HCT116 (cell line): ENCODE data around the gene SAE1.

ENCODE experiments used
- CEBPB ChIP-seq: IDR thresholded peaks from 2 replicates; pipeline ENCODE4 v1.6.1; 2012; ENCODE audit warnings: low read depth
- CTCF ChIP-seq, 3 experiments: fragments of 200-600 bp in 1 of 3; sonication (generic) in 1 of 3; IDR thresholded peaks in 2 of 3; conservative IDR thresholded peaks in 1 of 3; 2 replicates each; pipeline ENCODE4 v1.5.1; 2012 to 2017; ENCODE audit warnings: low read depth in 2 of 3, low read length in 2 of 3, antibody characterized with exemption in 1 of 3, borderline replicate concordance in 1 of 3, control low read depth in 1 of 3, mild to moderate bottlenecking in 1 of 3, mixed read lengths in 1 of 3, mixed run types in 1 of 3, moderate library complexity in 1 of 3; ENCODE audit not compliant: insufficient read depth in 1 of 3
- EZH2 ChIP-seq: fragments of 200-600 bp; sonication (generic); IDR thresholded peaks from 2 replicates; pipeline ENCODE4 v1.6.1; 2017; ENCODE audit warnings: antibody characterized with exemption, mixed run types
- JUND ChIP-seq: IDR thresholded peaks from 2 replicates; pipeline ENCODE4 v1.6.1; 2012
- MAX ChIP-seq: IDR thresholded peaks from 2 replicates; pipeline ENCODE4 v1.6.1; 2012
- POLR2A ChIP-seq: IDR thresholded peaks from 2 replicates; pipeline ENCODE4 v1.7.0; 2011; ENCODE audit warnings: borderline replicate concordance; ENCODE audit not compliant: insufficient read depth, insufficient read length; ENCODE audit errors: extremely low read depth
- POLR2AphosphoS5 ChIP-seq: IDR thresholded peaks from 2 replicates; pipeline ENCODE4 v1.6.1; 2011; ENCODE audit warnings: mild to moderate bottlenecking, low read depth, low read length, moderate library complexity
- RAD21 ChIP-seq: IDR thresholded peaks from 2 replicates; pipeline ENCODE4 v1.6.1; 2012; ENCODE audit warnings: low read depth, mild to moderate bottlenecking
- SRF ChIP-seq: IDR thresholded peaks from 2 replicates; pipeline ENCODE4 v1.6.1; 2012; ENCODE audit warnings: low read depth
- YY1 ChIP-seq: IDR thresholded peaks from 2 replicates; pipeline ENCODE4 v1.6.1; 2011; ENCODE audit warnings: low read length, low read depth, moderate library complexity, mild to moderate bottlenecking; ENCODE audit not compliant: insufficient replicate concordance; ENCODE audit errors: extremely low read depth
- ZFX ChIP-seq: fragments of 450-650 bp; IDR thresholded peaks from 2 replicates; pipeline ENCODE4 v1.6.1; 2017

GRCh38 chr19:47158367-47158791, 27.7 kb downstream of the SAE1 start:
- TF ChIP-seq POLR2A (no peak), CTCF (IDR thresholded peaks at IDR 0.05 in 2 of 3, conservative IDR thresholded peaks at IDR 0.05 in 1 of 3; ENCODE audit: borderline replicate concordance in 1 of 3, insufficient read depth in 1 of 3, low read depth in 2 of 3, low read length in 2 of 3) (no peak), SRF (no peak), CEBPB (no peak), YY1 (no peak), POLR2AphosphoS5 (no peak), RAD21 (no peak), EZH2 (no peak), ZFX (no peak), JUND (no peak), MAX (no peak)
